Muscle of leg (tissue), 11 donors: ENCODE results near the gene HSPB7. TPM values are rescaled to one million over a fixed set of nuclear protein-coding genes. Genes with fewer than 3 reads are reported as not detected.

Experiments used
- DNase-seq: peaks from one replicate; pipeline ENCODE4 v3.0.0; 2013
- H3K27ac ChIP-seq: one replicate; pipeline ENCODE4 v1.5.1; 2013; ENCODE audit warnings: mild to moderate bottlenecking, low read length, control low read depth
- H3K27me3 ChIP-seq: one replicate; pipeline ENCODE4 v1.6.1; 2013; ENCODE audit warnings: low read length; ENCODE audit not compliant: control insufficient read depth, insufficient read depth
- H3K36me3 ChIP-seq: one replicate; pipeline ENCODE4 v1.6.1; 2013; ENCODE audit warnings: low read length; ENCODE audit not compliant: control insufficient read depth, insufficient read depth
- H3K4me1 ChIP-seq: one replicate; pipeline ENCODE4 v1.6.1; 2013; ENCODE audit warnings: low read length; ENCODE audit not compliant: control insufficient read depth, insufficient read depth
- H3K4me3 ChIP-seq: one replicate; pipeline ENCODE4 v1.5.1; 2013; ENCODE audit warnings: low read length, control low read depth
- H3K9me3 ChIP-seq: replicated peaks from 2 replicates; pipeline ENCODE4 v1.6.1; 2013; ENCODE audit warnings: low read depth, low read length; ENCODE audit not compliant: control insufficient read depth
- WGBS: methylation state at CpG from one replicate; pipeline ENCODE4 v1.1.5; 2013; ENCODE audit warnings: missing lambda C conversion rate; ENCODE audit not compliant: insufficient coverage; 5-methylcytosine and 5-hydroxymethylcytosine counted together
- polyA plus RNA-seq, 8 donors: library from polyadenylated mRNA; unstranded; fragments of 120-200 nt; gene quantifications; one replicate each; pipeline versions ENCODE4 v1.2.1 to v1.2.3, GENCODE V29; 2013; ENCODE audit warnings: inconsistent platforms in 1 of 8, low replicate concordance in 1 of 8; ENCODE audit not compliant: insufficient read length in 8 of 8, insufficient read depth in 1 of 8
- total RNA-seq: library from RNA; stranded (reverse); fragments of 120-200 nt; gene quantifications from one replicate; pipeline ENCODE4 v1.2.4, GENCODE V29; 2013

The HSPB7 gene
- total and polyA plus RNA-seq, 9 donors = 39.5 to 165 (median 136) TPM

- H3K4me1 ChIP-seq = no peaks in the 10 kb centered on the region
- H3K9me3 ChIP-seq = no peaks in the 10 kb centered on the region
- WGBS = 83% methylated on average over 5 of the region's 9 CpGs
- DNase-seq = no peak
- no peak overlapping the region for H3K27ac ChIP-seq
- H3K36me3 ChIP-seq = no peaks in the 10 kb centered on the region
- H3K4me3 ChIP-seq = no peak overlapping the region
- H3K27me3 ChIP-seq = peaks cover 7% of the 10 kb centered on the region
Observed at GRCh38 chr1:15997076-15997585, 20.7 kb downstream of the HSPB7 start.

- no peak overlapping the region for H3K4me3 ChIP-seq
- DNase-seq = peak; percentile 59
- no peaks in the 10 kb centered on the region for H3K36me3 ChIP-seq
- H3K27ac ChIP-seq = no peak overlapping the region
- H3K27me3 ChIP-seq = peaks cover 7% of the 10 kb centered on the region
- H3K4me1 ChIP-seq = no peaks in the 10 kb centered on the region
- WGBS = 40% methylated on average over 5 of the region's 11 CpGs
- H3K9me3 ChIP-seq = no peaks in the 10 kb centered on the region
Observed at GRCh38 chr1:15994590-15995351, 23.1 kb downstream of the HSPB7 start.

GRCh38 chr1:15994081-15994480 is 23.8 kb downstream of the HSPB7 start:
- Histone ChIP-seq H3K27ac (no peak overlapping the region), H3K4me3 (no peak overlapping the region), H3K27me3 (peaks cover 8% of the 10 kb centered on the region), H3K36me3 (no peaks in the 10 kb centered on the region), H3K4me1 (no peaks in the 10 kb centered on the region), H3K9me3 (no peaks in the 10 kb centered on the region)
- WGBS = 83% methylated on average over 10 of the region's 10 CpGs
- no peak for DNase-seq

- DNase-seq = no peak
- Histone ChIP-seq H3K4me1 (no peaks in the 10 kb centered on the region), H3K27ac (no peak overlapping the region), H3K36me3 (no peaks in the 10 kb centered on the region), H3K4me3 (no peak overlapping the region), H3K9me3 (no peaks in the 10 kb centered on the region), H3K27me3 (peaks cover 5% of the 10 kb centered on the region)
- 92% methylated on average over 13 of the region's 15 CpGs for WGBS
Observed at GRCh38 chr1:15993666-15994065, 24.2 kb downstream of the HSPB7 start.

- WGBS = 62% methylated on average over 17 of the region's 17 CpGs
- Histone ChIP-seq H3K36me3 (no peaks in the 10 kb centered on the region), H3K4me3 (no peak overlapping the region), H3K27ac (no peak overlapping the region), H3K4me1 (no peaks in the 10 kb centered on the region), H3K9me3 (no peaks in the 10 kb centered on the region), H3K27me3 (peaks cover 4% of the 10 kb centered on the region)
- DNase-seq = no peak
Observed at GRCh38 chr1:15992582-15993500, 25.0 kb downstream of the HSPB7 start.

- Histone ChIP-seq H3K27ac (no peak overlapping the region), H3K36me3 (no peaks in the 10 kb centered on the region), H3K4me1 (no peaks in the 10 kb centered on the region), H3K9me3 (no peaks in the 10 kb centered on the region), H3K4me3 (no peak overlapping the region), H3K27me3 (peaks cover 2% of the 10 kb centered on the region)
- 82% methylated on average over 1 of the region's 7 CpGs for WGBS
- DNase-seq = no peak
Observed at GRCh38 chr1:15992187-15992553, 25.7 kb downstream of the HSPB7 start.

- 81% methylated on average over 6 of the region's 11 CpGs for WGBS
- H3K4me3 ChIP-seq = no peak overlapping the region
Observed at GRCh38 chr1:15991427-15992186, 26.2 kb downstream of the HSPB7 start.

GRCh38 chr1:15989776-15990175 is 28.1 kb downstream of the HSPB7 start:
- no peak for DNase-seq
- H3K36me3 ChIP-seq = no peaks in the 10 kb centered on the region
- no peaks in the 10 kb centered on the region for H3K4me1 ChIP-seq
- no peak overlapping the region for H3K27ac ChIP-seq
- H3K9me3 ChIP-seq = no peaks in the 10 kb centered on the region
- H3K27me3 ChIP-seq = peaks cover 2% of the 10 kb centered on the region
- no peak overlapping the region for H3K4me3 ChIP-seq
- WGBS = 84% methylated on average over 8 of the region's 9 CpGs

More at GRCh38 chr1:15991427-15992186, 26.2 kb downstream of the HSPB7 start:
- no peak overlapping the region for H3K27ac ChIP-seq
- H3K36me3 ChIP-seq = no peaks in the 10 kb centered on the region
- H3K9me3 ChIP-seq = no peaks in the 10 kb centered on the region
- H3K27me3 ChIP-seq = peaks cover 2% of the 10 kb centered on the region
- H3K4me1 ChIP-seq = no peaks in the 10 kb centered on the region
- no peak for DNase-seq

GRCh38 chr1:15988856-15989736 is 28.7 kb downstream of the HSPB7 start:
- no peak overlapping the region for H3K27ac ChIP-seq
- H3K36me3 ChIP-seq = no peaks in the 10 kb centered on the region
- no peak overlapping the region for H3K4me3 ChIP-seq
- no peak for DNase-seq
- WGBS = 78% methylated on average over 6 of the region's 13 CpGs
- no peaks in the 10 kb centered on the region for H3K4me1 ChIP-seq
- peaks cover 2% of the 10 kb centered on the region for H3K27me3 ChIP-seq
- no peaks in the 10 kb centered on the region for H3K9me3 ChIP-seq
